ENCODE results near the gene CCL18.
"Not testable (repeated sequence)": the region's sequence is repeated elsewhere in the genome, so short reads cannot be mapped to it uniquely, and the experiment has no call there.

Gene CCL18

DNA sequence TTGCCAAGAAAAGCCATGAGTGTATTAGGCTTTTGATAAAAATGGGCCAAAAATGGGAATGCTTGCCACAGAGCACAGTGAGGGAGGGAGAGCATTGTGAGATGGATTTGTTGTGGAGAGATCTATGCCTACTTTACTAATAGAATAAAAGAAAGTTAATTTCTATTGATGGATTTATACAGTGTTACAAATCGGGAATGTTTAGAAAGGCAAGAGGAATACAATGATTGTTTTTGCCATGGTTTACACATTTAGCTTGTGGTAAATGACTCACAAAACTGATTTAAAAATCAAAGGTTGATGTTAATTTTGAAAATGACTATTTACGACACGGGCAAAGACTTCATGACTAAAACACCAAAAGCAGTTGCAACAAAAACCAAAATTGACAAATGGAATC, 56.1 kb downstream of the CCL18 start:
- no peaks in the 10 kb centered on the region for H3K9me2 ChIP-seq (ENCODE audit: low read depth, low read length)

DNA sequence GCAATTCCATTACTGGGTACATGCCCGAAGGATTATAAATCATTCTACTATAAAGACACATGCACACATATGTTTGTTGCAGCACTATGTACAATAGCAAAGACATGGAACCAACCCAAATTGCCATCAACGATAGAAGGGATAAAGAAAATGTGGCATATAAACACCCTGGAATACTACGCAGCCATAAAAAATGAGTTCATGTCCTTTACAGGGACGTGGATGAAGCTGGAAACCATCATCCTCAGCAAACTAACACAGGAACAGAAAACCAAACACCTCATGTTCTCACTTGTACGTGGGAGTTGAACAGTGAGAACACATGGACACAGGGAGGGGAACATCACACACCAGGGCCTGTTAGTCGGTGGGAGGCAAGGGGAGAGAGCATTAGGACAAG, 57.0 kb downstream of the CCL18 start:
- H3K4me1 ChIP-seq (ENCODE audit: insufficient read depth, low read length, severe bottlenecking); H3K36me3 ChIP-seq (ENCODE audit: insufficient read depth, low read length); H3K9ac ChIP-seq (ENCODE audit: low read length); H3K27me3 ChIP-seq (ENCODE audit: insufficient read depth, low read length); H3K9me3 ChIP-seq (ENCODE audit: low read length); H3K4me3 ChIP-seq (ENCODE audit: low read depth, low read length, poor library complexity, severe bottlenecking); H3K9me2 ChIP-seq (ENCODE audit: low read depth, low read length); H4K20me1 ChIP-seq (ENCODE audit: insufficient read depth, low read length); H3K4me2 ChIP-seq (ENCODE audit: low read length); H3K27ac ChIP-seq (ENCODE audit: low read depth, low read length, poor library complexity, severe bottlenecking); H3F3A ChIP-seq (ENCODE audit: insufficient read depth, low read length); H2AFZ ChIP-seq (ENCODE audit: low read length); H3K79me2 ChIP-seq (ENCODE audit: insufficient read depth, low read length): not testable (repeated sequence)

More for the DNA sequence above, 56.1 kb downstream of the CCL18 start:
- Histone ChIP-seq H3K4me2 (ENCODE audit: low read length) (no peak overlapping the region), H3K36me3 (ENCODE audit: insufficient read depth, low read length) (no peaks in the 10 kb centered on the region), H2AFZ (ENCODE audit: low read length) (no peak overlapping the region), H3F3A (ENCODE audit: insufficient read depth, low read length) (no peaks in the 10 kb centered on the region), H4K20me1 (ENCODE audit: insufficient read depth, low read length) (no peaks in the 10 kb centered on the region), H3K27me3 (ENCODE audit: insufficient read depth, low read length) (no peaks in the 10 kb centered on the region), H3K79me2 (ENCODE audit: insufficient read depth, low read length) (no peaks in the 10 kb centered on the region), H3K4me1 (ENCODE audit: insufficient read depth, low read length, severe bottlenecking) (no peaks in the 10 kb centered on the region), H3K27ac (ENCODE audit: low read depth, low read length, poor library complexity, severe bottlenecking) (no peak overlapping the region), H3K9ac (ENCODE audit: low read length) (no peak overlapping the region), H3K4me3 (ENCODE audit: low read depth, low read length, poor library complexity, severe bottlenecking) (no peak overlapping the region), H3K9me3 (ENCODE audit: low read length) (peaks cover 5% of the 10 kb centered on the region; the same call in 1 of the 2 replicates)
- TF ChIP-seq, protein P1, sequence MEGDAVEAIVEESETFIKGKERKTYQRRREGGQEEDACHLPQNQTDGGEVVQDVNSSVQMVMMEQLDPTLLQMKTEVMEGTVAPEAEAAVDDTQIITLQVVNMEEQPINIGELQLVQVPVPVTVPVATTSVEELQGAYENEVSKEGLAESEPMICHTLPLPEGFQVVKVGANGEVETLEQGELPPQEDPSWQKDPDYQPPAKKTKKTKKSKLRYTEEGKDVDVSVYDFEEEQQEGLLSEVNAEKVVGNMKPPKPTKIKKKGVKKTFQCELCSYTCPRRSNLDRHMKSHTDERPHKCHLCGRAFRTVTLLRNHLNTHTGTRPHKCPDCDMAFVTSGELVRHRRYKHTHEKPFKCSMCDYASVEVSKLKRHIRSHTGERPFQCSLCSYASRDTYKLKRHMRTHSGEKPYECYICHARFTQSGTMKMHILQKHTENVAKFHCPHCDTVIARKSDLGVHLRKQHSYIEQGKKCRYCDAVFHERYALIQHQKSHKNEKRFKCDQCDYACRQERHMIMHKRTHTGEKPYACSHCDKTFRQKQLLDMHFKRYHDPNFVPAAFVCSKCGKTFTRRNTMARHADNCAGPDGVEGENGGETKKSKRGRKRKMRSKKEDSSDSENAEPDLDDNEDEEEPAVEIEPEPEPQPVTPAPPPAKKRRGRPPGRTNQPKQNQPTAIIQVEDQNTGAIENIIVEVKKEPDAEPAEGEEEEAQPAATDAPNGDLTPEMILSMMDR (IDR thresholded peaks at IDR 0.05; ENCODE audit: low read length), result no peak
- no peak for TF ChIP-seq EZH2 (IDR thresholded peaks at IDR 0.05; ENCODE audit: borderline replicate concordance, low read length)
